Embryonic facial prominence (tissue), 1 donor: ENCODE data around the gene CERS6.

Experiments used
- DNase-seq: peaks from one replicate; pipeline ENCODE4 v3.0.0-alpha.2; 2016; ENCODE audit errors: extremely low spot score

CERS6 gene

GRCh38 chr2:168529054-168529833 lies 73.2 kb downstream of the CERS6 start:
- DNase-seq = no peak

- no peak for DNase-seq
Observed at GRCh38 chr2:168529900-168530561, 74.0 kb downstream of the CERS6 start.

GRCh38 chr2:168530982-168531622 lies 75.0 kb downstream of the CERS6 start:
- DNase-seq = no peak

- no peak for DNase-seq
Observed at GRCh38 chr2:168534926-168535325, 78.9 kb downstream of the CERS6 start.

GRCh38 chr2:168536925-168537466 lies 80.9 kb downstream of the CERS6 start:
- no peak for DNase-seq

- DNase-seq = no peak
Observed at GRCh38 chr2:168538133-168538532, 82.1 kb downstream of the CERS6 start.

- DNase-seq = no peak
Observed at GRCh38 chr2:168538534-168538933, 82.5 kb downstream of the CERS6 start.

GRCh38 chr2:168539945-168540344 lies 83.9 kb downstream of the CERS6 start:
- DNase-seq = no peak

GRCh38 chr2:168541858-168542257 lies 85.8 kb downstream of the CERS6 start:
- no peak for DNase-seq

- no peak for DNase-seq
Observed at GRCh38 chr2:168543037-168543436, 87.0 kb downstream of the CERS6 start.

GRCh38 chr2:168543935-168544334 lies 87.9 kb downstream of the CERS6 start:
- no peak for DNase-seq

GRCh38 chr2:168545439-168546082 lies 89.5 kb downstream of the CERS6 start:
- no peak for DNase-seq

GRCh38 chr2:168550670-168551069 lies 94.6 kb downstream of the CERS6 start:
- DNase-seq = no peak

GRCh38 chr2:168552450-168552856 lies 96.4 kb downstream of the CERS6 start:
- no peak for DNase-seq

GRCh38 chr2:168555283-168555682 lies 99.2 kb downstream of the CERS6 start:
- no peak for DNase-seq

- no peak for DNase-seq
Observed at GRCh38 chr2:168559187-168559586, 103.1 kb downstream of the CERS6 start.

GRCh38 chr2:168560817-168561499 lies 104.9 kb downstream of the CERS6 start:
- DNase-seq = no peak

- no peak for DNase-seq
Observed at GRCh38 chr2:168561991-168562390, 105.9 kb downstream of the CERS6 start.

- no peak for DNase-seq
Observed at GRCh38 chr2:168562971-168563370, 106.9 kb downstream of the CERS6 start.

GRCh38 chr2:168564641-168565040 lies 108.6 kb downstream of the CERS6 start:
- no peak for DNase-seq

- DNase-seq = no peak
Observed at GRCh38 chr2:168565112-168565511, 109.0 kb downstream of the CERS6 start.
